GM12875 (cell line): ENCODE data around the gene FBXW4.

ENCODE experiments used
- H3K4me3 ChIP-seq: one replicate; pipeline ENCODE4 v1.5.1; 2011; ENCODE audit warnings: low read depth, low read length, control low read depth
- CTCF ChIP-seq: IDR thresholded peaks from 2 replicates; pipeline ENCODE4 v1.5.1; 2011; ENCODE audit warnings: low read depth, mild to moderate bottlenecking, control low read depth, inconsistent platforms, low read length, moderate library complexity, borderline replicate concordance; ENCODE audit not compliant: insufficient read depth

FBXW4 gene

GRCh38 chr10:101575091-101575490, 119.9 kb downstream of the FBXW4 start:
- no peak for TF ChIP-seq CTCF

GRCh38 chr10:101573885-101574753, 120.9 kb downstream of the FBXW4 start:
- no peak for TF ChIP-seq CTCF
- no peak overlapping the region for H3K4me3 ChIP-seq

More at GRCh38 chr10:101575091-101575490, 119.9 kb downstream of the FBXW4 start:
- no peak overlapping the region for H3K4me3 ChIP-seq

GRCh38 chr10:101572785-101573184, 122.2 kb downstream of the FBXW4 start:
- TF ChIP-seq CTCF, result no peak
- H3K4me3 ChIP-seq, result no peak overlapping the region

GRCh38 chr10:101572126-101572525, 122.8 kb downstream of the FBXW4 start:
- no peak for TF ChIP-seq CTCF
- no peak overlapping the region for H3K4me3 ChIP-seq

GRCh38 chr10:101571271-101571925, 123.6 kb downstream of the FBXW4 start:
- TF ChIP-seq CTCF, result no peak
- H3K4me3 ChIP-seq, result no peak overlapping the region

GRCh38 chr10:101570428-101571270, 124.3 kb downstream of the FBXW4 start:
- H3K4me3 ChIP-seq, result peak overlapping the region; percentile 56
- TF ChIP-seq CTCF, result no peak
